HG03175 (cell line): ENCODE results near the gene GEMIN7.
A peak's percentile ranks its signal among the peaks of the same experiment; 100 is the strongest.

Experiments
- ATAC-seq: cut with Tn5 transposase; IDR thresholded peaks from one replicate; pipeline ENCODE4 v1.9.1; 2021; ENCODE audit warnings: mild to moderate bottlenecking, moderate library complexity; ENCODE audit not compliant: unreplicated experiment

The GEMIN7 gene

DNA sequence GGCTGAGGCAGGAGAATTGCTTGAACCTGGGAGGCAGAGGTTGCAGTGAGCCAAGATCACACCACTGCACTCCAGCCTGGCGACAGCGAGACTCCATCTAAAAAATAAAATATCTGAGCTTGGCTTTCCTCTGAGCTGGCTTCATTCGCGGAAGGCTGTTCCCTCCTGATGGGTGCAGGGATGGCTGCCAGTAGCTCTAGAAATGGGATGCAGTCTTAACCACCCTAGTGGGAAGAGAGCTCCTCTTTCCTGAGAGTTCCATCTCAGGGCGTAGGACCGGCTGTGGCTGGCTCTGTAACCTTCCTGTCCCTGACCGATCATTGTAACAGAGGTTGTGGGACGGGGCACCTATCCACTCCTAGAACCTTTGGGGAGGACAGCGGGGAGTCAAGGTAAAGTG lies 46.3 kb downstream of the GEMIN7 start:
- ATAC-seq, result no peak

DNA sequence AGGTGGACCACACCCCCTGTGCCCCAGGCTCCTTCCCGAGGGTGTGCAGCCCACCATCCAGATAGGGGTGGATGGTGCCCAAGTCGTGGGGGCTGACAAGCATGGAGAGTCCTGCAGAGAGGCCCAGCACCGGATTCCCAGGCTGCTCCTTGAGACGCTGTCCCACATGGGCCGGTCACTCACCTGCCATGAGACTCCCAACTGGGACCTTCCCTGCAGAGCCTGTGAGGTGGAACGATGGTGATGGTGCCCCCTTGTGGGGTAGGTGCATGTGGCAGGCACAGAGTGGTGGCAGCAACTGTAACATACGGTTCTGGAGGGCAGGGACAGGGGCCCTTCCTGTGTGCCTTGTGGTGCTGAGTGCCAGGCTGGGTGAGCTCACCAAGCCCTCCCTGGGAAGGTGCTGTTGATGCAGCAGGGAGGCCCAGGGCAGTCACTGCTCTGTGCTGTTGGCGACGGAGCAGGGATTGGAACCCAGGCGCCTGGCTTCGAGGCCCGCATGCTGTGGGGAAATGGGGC lies 47.0 kb downstream of the GEMIN7 start:
- ATAC-seq, result no peak

DNA sequence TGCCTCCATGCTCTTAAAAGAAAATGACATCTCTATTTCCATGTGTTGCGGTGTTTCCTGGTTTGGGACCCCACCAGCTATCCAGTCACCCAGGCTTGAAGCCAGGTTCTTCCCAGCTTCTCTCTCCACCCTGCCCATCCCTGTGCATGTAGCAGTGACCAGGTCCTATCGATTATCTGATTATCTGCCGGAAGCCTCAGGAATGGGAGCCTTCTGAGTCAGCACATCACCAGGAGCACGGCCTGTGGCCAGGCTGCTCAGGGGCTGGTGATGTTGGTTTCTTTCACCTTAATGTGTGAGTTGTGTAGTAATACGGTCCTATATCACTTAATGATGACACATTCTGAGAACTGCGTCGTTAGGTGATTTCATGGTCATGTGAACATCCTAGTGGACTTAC lies 47.6 kb downstream of the GEMIN7 start:
- ATAC-seq, result no peak

DNA sequence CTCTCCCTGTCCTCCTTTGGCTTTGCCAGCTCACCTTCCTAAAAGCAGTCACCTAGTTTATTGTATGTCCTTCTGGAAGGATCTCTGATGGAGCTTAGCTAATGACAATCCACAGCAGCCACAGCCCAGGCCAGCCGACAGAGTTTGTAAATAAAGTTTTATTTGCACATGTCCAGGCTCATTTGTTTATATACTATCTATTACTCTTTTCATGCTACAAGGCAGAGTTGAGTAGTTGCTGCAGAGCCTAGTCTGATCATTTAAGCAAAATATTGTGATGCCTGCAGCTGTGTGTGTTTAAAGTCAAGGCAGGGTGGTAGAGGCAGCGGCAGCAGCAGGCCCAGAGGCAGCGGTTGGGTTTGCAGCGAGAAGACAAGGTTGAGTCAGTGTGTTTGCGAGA lies 49.1 kb downstream of the GEMIN7 start:
- ATAC-seq, result no peak

DNA sequence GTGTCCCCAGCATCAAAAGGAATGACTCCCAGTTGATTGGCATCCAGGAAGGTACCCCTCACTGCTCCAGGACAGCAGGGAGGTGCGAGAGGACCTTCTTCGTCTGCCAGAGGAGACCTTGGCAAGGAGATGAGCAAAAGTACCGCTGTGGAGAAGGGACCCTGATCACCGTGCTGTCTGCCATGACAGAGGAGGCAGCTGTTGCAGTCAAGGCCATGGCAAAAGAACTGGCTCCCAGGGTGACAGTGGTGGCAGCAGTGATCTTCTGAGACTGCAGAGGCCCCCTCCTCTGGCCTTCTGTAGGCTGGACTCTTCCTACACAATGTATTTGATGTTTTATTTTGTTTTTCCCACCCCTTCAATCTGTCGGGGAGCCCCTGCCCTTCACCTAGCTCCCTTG lies 49.7 kb downstream of the GEMIN7 start:
- ATAC-seq, result no peak

DNA sequence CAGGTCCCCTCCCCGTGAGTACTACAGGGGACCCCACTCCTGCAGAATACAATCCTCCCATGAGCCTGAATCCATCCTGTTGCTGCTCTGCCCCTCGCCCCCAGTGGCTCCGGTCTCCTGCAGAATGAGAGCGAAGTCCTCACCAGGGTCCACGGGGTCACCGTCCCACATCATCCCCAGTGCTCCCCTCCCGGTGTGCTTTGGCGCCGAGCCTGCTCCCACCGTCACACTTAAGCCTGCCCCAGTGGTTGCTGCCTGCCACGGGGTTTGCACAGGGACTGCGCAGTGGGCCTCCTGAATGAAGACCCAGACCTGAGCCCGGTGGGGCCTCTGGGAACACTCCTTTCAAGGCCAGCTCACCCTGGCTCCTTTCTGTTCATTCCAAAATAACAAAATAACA lies 51.2 kb downstream of the GEMIN7 start:
- ATAC-seq, result no peak

DNA sequence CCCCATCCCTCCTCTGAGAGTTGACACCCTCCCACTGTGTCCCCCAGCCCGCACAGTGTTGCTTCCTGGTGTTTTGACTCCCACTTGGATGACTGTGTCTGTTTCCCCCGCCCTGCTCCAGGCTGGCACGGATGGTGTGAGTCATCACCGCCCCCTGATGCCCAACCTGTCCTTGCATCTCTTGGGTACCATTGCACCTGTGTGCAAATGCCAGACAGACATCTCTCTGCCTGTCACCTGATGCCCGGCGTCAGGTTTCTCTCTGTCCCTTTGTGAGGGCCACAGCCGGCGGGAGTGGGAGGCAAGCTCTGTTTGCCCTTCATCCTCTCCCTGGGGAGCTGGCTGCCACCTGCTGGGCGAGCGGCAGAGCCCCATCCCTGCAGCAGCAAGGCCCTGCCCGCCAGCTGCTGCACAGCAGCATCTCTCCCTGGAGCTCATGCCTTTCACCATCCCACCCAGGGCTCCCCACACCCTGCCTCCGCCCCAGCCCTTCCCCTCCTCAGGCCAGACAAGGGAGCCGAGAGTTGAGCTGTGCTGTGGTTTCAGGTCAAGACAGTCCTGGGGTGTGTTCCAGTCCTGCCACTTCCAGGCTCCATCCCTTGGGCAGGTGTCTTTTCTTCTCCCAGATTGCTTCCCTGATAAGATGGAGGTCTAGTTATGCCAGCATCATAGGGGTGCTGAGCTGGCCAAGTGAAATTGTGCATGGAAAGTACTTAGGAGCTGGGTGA lies 52.0 kb downstream of the GEMIN7 start:
- no peak for ATAC-seq

DNA sequence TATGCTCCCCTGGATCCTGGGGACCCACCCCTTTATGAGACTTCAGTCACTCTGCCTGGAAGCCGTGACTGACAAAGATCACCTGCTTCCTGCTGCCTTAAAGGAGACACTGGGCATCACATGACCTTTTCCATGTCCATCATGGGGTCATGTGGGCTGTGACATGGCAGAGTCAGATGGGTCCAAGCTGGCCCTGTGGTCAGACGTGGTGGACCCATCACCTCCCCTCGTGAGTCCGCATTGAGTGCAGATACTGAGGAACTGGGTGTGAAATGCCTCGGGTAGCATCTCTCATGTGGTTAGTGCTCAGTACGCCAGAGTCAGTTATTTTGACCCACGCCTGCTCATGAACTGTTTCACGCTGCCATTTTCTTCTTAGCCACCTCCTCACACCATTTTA lies 54.6 kb downstream of the GEMIN7 start:
- ATAC-seq, result no peak

DNA sequence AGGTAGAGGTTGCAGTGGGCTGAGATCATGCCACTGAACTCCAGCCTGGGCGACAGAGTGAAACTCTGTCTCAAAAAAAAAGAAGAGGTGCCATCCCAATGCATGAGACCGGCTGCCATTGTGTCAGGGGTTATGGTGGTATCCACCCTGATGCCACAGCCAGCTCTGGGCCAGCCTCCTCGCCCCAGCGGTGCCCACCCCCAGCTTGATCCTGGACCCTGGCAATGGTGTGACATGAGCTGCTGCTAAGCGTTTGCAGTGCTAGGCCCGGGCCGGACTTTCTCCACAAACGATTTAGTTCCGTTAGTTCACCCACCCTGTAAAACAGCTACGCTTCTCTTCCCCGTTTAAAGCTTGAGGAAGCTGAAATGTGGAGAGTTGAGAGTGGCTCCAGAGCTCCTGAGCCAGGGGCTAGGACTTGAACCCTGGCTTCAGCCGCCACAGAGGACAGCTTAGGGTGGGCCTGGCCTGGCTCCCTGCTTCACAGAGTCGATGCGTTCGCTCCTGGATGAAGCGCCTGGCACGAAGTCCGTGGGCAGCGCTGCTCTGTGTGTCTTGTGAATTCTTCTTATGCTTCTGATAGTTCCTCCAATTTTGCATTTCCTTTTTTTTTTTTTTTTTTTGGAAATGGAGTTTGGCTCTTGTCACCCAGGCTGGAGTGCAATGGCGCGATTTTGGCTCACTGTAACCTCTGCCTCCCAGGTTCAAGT lies 56.3 kb downstream of the GEMIN7 start:
- ATAC-seq, result no peak

DNA sequence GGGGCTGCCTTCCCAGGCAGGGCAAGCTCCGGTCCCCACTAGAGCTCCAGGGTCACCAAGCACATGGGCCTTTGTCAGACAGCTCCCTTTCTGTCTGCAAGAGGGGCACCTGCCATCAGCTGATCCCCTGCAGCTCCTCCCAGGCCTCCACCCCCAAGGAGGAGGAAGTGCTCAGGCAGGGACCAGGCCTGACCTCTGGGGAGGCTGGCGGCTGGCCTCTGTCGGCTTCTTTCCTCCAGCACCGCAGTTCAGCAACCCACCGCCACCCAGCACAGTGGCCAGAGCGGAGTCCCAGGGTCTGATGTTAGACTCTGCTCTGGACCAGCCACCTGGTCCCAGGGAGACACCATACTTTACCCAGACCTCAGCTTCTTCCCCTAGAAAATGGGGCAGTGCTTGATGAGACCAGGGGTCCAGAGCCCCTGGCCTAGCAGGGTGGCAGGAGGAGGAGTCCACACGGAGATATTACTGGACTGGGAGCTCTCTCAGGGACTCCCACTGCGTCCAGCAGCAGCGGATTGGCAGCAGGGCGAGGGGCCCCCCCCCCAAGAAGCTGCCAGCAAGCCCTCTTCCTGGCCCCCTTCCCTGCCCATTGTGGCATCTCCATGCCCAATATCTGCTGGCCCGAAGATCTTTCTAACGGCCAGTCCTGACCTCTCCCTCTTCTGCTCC lies 57.6 kb downstream of the GEMIN7 start:
- ATAC-seq, result peak; percentile 26

DNA sequence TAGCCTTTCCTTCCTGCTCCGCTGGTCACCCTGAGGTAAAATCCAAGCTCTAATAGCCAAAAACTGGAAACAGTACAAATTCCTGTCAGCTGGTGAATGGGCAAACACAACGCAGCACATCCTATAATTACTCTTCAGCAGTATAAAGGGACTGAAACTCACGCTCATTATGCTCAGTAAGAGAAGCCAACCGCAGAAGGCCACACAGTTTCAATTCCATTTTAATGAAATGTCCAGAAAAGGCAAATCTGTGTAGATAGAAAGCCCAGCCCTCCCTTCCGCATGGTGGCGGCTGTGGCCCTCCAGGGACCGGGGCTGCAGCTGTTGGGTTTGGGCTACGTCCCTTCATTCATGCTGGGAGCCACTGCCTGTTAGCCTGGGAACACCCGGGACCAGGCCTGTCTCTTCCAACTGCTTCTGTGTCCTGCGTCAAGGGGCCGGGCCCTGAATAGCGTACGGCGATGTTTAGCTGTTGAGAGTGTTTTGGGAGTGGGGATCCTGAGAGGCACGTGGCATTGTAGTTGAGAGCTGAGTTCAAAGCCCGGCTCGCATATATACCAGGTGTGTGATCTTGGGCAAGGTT lies 58.2 kb downstream of the GEMIN7 start:
- ATAC-seq, result peak; percentile 76

DNA sequence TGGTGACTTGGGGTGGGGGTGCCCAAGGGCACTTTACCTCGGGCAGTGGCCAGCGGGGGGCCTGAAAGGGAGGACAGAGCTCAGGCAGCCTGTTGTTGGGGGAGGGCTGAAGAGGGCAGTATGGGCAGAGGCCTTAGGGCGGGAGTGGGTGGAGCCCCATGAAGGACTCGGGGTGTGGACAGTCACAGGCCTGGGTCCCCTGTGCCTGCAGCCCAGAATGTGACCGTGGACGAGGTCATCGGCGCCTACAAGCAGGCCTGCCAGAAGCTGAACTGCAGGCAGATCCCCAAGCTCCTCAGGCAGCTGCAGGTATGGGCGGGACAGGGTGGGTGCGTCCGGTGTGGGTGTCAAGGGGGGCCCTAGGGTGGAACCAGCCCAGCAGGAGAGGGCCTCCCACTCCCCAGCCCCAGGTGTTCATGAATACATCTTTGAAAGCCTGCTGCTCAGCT lies 59.3 kb downstream of the GEMIN7 start:
- no peak for ATAC-seq

DNA sequence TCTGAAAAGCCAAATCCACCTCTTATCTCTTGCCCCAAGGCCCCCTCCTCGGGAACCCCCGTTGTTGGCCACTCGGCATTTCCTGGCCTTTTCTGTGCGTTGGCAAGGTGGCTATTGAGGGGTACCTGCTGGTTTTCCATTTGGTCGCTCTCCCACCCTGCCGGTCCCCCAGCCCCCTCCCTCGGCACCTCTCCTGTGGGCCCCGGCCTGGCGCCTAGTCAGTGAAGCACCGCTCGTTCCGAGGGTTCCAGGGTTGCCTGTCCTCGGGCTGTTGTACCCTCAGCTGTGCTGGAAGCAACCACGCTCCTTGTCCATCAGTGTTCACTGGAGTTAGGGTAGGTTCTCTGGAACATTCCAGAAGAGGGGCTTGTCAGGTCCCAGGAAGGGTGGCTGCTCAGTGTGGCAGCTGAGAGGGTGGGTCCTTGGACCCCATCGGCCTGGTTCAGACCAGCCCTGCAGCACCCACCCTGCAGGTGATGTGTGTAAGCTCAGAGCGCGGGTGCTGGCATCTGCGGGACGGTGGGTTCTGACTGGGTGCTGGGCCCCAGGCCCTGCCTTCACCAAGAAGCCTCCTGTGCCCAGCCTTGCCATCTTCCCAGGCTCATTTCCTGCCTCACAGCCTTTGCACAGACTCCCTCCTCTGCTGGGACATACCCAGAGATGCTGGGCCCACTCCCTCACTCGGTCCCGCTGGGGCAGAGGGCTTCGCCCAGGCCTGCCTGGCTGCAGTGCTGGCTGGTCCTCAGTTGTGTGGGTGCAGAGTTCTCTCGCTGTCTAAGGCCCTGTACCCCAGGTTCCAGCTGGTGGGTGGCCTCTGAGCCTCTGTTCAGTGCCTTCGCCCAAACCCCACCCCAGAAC lies 60.5 kb downstream of the GEMIN7 start:
- ATAC-seq, result no peak

DNA sequence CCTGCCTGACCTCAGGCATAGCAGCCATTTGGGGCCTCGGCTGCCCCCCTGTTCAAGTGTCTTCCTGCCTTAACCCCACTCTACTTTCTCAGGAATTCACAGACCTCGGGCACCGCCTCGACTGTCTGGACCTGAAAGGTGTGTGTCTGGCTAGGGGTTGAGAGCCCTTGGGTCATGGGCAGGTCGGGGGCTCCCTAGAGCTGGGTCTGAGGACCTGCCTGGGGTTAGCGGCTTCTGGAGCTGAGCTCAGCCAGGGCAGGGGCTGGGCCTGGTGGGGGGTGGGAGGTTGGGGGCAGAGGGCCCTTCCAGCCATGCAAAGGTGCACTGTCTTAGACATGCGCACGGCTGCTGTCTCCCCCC lies 61.1 kb downstream of the GEMIN7 start:
- ATAC-seq, result no peak

DNA sequence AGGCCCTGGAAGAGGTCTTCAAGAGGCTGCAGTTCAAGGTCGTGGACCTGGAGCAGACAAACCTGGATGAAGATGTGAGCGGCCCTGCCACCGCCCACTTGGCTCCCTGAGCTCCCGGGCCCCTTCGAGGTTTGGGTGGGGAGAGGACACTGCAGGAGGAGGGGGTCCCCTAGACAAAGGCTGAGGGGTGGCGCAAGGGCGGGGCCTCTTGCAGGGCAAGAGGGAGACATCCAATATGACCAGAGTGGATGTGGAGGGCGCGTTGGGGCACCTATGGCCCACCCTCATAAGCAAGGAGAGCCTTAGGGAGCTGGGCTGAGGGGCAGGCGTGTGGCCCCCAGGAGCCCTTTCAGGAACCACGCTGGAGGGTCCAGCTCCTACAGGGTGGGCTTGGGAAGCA lies 61.5 kb downstream of the GEMIN7 start:
- no peak for ATAC-seq
